Testis (tissue), 2 donors: ENCODE data around the gene SRPX.

Experiments used
- CTCF ChIP-seq, 3 experiments: fragments of 450-650 bp in 2 of 3; fragments of 200-600 bp in 1 of 3; sonication (generic) in 1 of 3; IDR thresholded peaks; one replicate each; pipeline ENCODE4 v1.5.1; 2016 to 2019; ENCODE audit warnings: antibody characterized with exemption in 3 of 3, mild to moderate bottlenecking in 2 of 3, moderate library complexity in 1 of 3
- POLR2A ChIP-seq: fragments of 450-650 bp; IDR thresholded peaks from one replicate; pipeline ENCODE4 v1.6.1; 2017; ENCODE audit warnings: antibody characterized with exemption, mild to moderate bottlenecking, moderate library complexity

- TF ChIP-seq CTCF (IDR thresholded peaks at IDR 0.05) (no peak), POLR2A (no peak)
Measured at GRCh38 chrX:38110231-38110630, 110.4 kb downstream of the SRPX start.
